GM13977 (cell line): ENCODE measurements around the gene PAFAH2.
A peak's percentile ranks its signal among the peaks of the same experiment; 100 is the strongest.

ENCODE experiments used
- DNase-seq: peaks from one replicate; pipeline ENCODE4 v3.0.0; 2012; ENCODE audit warnings: low spot score
- in situ Hi-C: fragments of 300-500 bp; cut with MboI; formaldehyde crosslinking; loops from one replicate; pipeline ENCODE4 v1.12.0; 2022; ENCODE audit warnings: low sequenced_read_pairs, low pct_unique_long_range_greater_than_20kb, mixed read lengths, inconsistent platforms; ENCODE audit not compliant: unreplicated experiment
- TF ChIP-seq, protein P1 (sequence below): IDR thresholded peaks from 2 replicates; pipeline ENCODE4 v1.5.1; 2012; ENCODE audit warnings: mild to moderate bottlenecking, control low read depth; ENCODE audit not compliant: insufficient read depth; ENCODE audit errors: extremely low read depth, missing control alignments

Gene PAFAH2

DNA sequence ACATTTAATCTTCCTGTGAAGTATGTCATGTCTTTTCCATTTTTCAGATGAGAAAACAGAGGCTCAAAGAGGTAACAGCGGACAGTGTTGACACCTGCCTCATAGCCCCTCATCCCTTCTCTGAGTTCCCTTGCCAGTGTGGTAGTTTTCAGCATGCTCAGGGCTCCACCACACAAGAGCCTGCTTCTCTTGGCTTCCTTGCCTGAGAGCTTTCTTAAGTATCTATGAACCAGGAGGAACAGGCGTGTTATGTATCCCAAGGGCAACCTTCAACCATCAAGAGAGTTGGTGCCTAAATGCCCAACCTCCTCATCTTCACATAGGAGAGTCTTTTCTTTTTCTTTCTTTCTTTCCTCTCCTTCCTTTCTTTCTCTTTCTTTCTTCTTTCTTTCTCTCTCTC is 5.9 kb upstream of the PAFAH2 start:
- in situ Hi-C loops: loop anchor here (10.0 kb wide), 1 partner anchor 169 kb away; no protein-coding TSS in a partner anchor
- DNase-seq: no peak
- TF ChIP-seq, protein P1, sequence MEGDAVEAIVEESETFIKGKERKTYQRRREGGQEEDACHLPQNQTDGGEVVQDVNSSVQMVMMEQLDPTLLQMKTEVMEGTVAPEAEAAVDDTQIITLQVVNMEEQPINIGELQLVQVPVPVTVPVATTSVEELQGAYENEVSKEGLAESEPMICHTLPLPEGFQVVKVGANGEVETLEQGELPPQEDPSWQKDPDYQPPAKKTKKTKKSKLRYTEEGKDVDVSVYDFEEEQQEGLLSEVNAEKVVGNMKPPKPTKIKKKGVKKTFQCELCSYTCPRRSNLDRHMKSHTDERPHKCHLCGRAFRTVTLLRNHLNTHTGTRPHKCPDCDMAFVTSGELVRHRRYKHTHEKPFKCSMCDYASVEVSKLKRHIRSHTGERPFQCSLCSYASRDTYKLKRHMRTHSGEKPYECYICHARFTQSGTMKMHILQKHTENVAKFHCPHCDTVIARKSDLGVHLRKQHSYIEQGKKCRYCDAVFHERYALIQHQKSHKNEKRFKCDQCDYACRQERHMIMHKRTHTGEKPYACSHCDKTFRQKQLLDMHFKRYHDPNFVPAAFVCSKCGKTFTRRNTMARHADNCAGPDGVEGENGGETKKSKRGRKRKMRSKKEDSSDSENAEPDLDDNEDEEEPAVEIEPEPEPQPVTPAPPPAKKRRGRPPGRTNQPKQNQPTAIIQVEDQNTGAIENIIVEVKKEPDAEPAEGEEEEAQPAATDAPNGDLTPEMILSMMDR: no peak

DNA sequence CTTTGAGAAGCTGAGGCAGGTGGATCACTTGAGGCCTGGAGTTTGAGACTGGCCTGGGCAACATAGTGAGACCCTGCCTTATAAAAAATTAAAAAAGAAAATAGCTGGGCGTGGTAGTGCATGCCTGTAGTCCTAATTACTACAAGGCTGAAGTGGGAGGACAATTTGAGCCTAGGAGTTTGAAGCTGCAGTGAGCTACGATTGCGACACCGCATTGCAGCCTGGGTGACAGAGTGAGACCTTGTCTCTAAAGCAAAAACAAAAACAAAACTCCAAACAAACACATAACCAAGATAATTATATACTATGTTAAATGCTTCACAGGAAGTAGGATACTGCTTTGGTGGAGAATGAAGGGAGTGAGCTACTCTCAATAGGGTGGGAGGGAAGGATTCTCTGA is 5.4 kb upstream of the PAFAH2 start:
- no peak for DNase-seq
- TF ChIP-seq, protein P1: no peak
- in situ Hi-C loops: loop anchor here (10.0 kb wide), 1 partner anchor 168 kb away; no protein-coding TSS in a partner anchor

DNA sequence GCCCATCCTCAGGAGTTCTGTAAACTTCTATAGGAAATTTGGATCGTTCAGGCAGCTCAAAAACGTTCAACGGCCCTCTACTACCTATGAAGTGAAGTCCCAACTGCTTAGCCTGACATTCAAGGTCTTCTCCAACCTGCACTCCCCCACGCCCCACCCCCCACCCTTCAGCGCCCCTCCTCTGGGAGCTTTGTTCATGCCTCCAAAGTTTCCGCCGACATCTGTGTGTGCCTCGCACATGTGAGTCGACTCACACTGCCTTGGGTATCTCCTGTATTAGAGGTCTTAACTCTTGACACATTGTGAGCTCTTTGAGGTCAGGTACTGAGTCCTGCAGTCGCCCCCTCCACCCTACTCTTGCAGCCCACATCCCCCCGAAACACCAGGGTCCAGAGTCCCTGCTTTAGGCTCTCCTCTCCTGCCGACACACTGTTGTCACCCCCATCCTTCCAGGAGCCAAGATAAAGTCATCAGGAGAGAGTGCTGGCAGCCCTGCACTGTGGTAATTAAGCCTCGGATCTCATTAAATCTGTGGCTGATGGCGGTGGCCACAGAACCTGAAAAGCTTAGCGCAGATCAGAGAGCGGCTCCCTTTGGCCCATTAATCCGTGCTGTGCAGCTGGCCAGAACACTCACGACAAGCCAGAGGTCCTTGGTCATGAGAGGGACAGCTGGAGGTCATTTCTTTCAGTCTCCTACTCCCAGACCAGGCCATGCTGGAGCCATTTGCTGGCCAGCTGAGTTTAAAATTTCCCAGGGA is 1.4 kb upstream of the PAFAH2 start:
- no peak for DNase-seq
- TF ChIP-seq, protein P1: no peak
- in situ Hi-C loops: loop anchor here (10.0 kb wide), 1 partner anchor 104 kb away; no protein-coding TSS in a partner anchor

DNA sequence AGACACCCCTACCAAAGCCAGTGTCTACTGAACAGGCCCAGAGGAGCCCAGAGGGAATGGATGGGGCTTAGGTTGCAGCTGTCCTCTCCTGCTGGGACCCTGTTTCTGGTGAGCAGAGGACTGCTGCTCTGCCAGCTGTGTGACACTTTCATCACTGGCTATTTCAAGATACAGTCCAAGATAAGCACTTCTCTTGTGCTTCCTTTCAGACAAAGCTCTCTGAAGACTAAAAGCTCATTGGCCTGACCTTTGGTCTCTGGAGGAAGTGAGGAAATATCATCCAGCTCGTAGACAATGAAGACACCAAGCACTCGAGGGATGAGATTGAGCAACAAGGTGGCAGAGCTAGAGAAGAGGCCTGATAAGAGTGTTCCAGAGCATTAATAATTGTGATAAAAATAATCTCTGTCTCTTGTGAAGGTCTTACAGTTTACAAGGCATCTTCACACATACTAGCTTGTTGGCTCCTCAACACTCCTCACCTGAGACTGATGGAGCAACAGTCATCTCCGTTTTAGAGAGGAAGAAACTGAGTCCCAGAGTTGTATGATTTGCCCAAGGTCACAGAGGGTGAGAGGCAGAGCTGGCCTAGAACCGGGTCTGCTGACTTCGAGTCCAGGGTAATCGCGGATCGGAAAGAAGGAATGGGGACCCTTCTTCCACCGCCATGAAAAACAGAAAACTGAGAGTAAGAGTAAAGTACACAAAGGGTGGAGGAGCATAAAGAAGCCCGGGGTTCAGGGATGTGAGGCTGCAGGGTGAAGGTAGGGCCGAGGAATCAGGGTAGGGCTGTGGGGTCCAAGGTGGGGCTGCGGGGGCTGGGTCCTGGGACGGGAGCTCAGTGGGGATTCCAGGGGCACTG is 666 bp downstream of the PAFAH2 start:
- TF ChIP-seq, protein P1: no peak
- DNase-seq: peak; percentile 42
- in situ Hi-C loops: loop anchor here (10.0 kb wide), 1 partner anchor 102 kb away; no protein-coding TSS in a partner anchor

DNA sequence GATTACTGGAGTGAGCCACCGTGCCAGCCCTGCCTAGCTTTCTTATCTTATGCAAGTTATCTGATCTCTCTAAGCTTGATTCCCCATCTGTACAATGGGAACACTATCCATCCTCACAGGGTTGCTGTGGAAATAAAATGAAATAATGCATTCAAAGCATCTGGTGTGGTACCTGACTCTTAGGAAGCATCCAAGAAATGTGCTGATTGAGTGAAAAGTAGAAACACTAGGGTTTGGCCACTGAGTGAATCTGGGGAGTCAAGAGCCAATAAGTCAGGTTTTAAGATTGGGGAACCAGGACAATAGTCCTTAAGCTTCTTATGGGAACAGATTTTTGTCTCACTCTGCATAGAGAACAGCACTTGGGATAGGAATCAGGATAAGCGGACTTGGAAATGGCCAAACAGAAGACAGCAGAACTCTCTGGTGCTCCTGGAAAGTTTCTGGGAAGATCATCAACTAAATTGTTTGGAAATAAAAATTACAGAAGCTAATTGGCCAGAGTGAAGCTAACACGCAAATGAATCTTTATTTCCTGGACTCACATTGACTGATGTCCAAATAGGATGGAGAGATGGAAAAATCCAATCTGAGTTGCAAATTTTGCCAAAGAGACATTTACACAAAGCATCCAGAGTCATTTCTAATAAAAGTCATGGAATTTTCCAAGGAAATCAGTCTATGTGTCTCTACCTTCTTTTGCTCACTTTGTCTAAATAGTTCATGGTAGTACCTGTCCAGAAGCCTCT is 3.3 kb downstream of the PAFAH2 start:
- in situ Hi-C loops: loop anchor here (10.0 kb wide), 1 partner anchor 100 kb away; no protein-coding TSS in a partner anchor
- DNase-seq: no peak
- TF ChIP-seq, protein P1: no peak
